GM12801 (cell line): Measurements from ENCODE around the gene IGLON5.

ENCODE experiments used
- CTCF ChIP-seq: IDR thresholded peaks from one replicate; pipeline ENCODE4 v1.5.1; 2011; ENCODE audit warnings: control low read depth; ENCODE audit not compliant: insufficient read length; ENCODE audit errors: extremely low read depth

IGLON5 gene

GRCh38 chr19:51359294-51359693 is 47.9 kb downstream of the IGLON5 start:
- no peak for TF ChIP-seq CTCF

- no peak for TF ChIP-seq CTCF
Measured at GRCh38 chr19:51361239-51361638, 49.8 kb downstream of the IGLON5 start.

- TF ChIP-seq CTCF, result no peak
Measured at GRCh38 chr19:51364200-51365106, 53.0 kb downstream of the IGLON5 start.

- no peak for TF ChIP-seq CTCF
Measured at GRCh38 chr19:51365211-51365964, 53.9 kb downstream of the IGLON5 start.

GRCh38 chr19:51365965-51366388 is 54.5 kb downstream of the IGLON5 start, which contains the start of gene ETFB:
TSS of gene ETFB (minus strand) at chr19:51366388. CDS start at chr19:51366326, 62 bp downstream.
- TF ChIP-seq CTCF, result no peak

- TF ChIP-seq CTCF, result no peak
Measured at GRCh38 chr19:51366389-51367254, 55.2 kb downstream of the IGLON5 start.

- TF ChIP-seq CTCF, result no peak
Measured at GRCh38 chr19:51367255-51367564, 55.8 kb downstream of the IGLON5 start.
